Rectal smooth muscle tissue (tissue), 1 donor: ENCODE data around the gene PPIL1.
"Not testable (repeated sequence)": the region's sequence is repeated elsewhere in the genome, so short reads cannot be mapped to it uniquely, and the experiment has no call there.

Experiments used
- H3K27ac ChIP-seq: one replicate; pipeline ENCODE4 v1.7.0; 2013; ENCODE audit warnings: low read depth, low read length, inconsistent platforms
- H3K27me3 ChIP-seq: one replicate; pipeline ENCODE4 v1.7.0; 2013; ENCODE audit warnings: low read length; ENCODE audit not compliant: control insufficient read depth, insufficient read depth
- H3K36me3 ChIP-seq: one replicate; pipeline ENCODE4 v1.7.0; 2013; ENCODE audit warnings: low read length; ENCODE audit not compliant: control insufficient read depth, insufficient read depth
- H3K4me1 ChIP-seq: one replicate; pipeline ENCODE4 v1.7.0; 2013; ENCODE audit warnings: low read length; ENCODE audit not compliant: control insufficient read depth, insufficient read depth
- H3K4me3 ChIP-seq: one replicate; pipeline ENCODE4 v1.7.0; 2013; ENCODE audit warnings: low read length
- H3K9ac ChIP-seq: one replicate; pipeline ENCODE4 v1.7.0; 2013; ENCODE audit warnings: low read length

The PPIL1 gene

GRCh38 chr6:36823421-36824096 lies 51.0 kb downstream of the PPIL1 start:
- no peaks in the 10 kb centered on the region for H3K27me3 ChIP-seq
- H3K4me1 ChIP-seq = no peaks in the 10 kb centered on the region
- H3K27ac ChIP-seq = no peak overlapping the region
- H3K9ac ChIP-seq = no peak overlapping the region
- H3K4me3 ChIP-seq = no peak overlapping the region
- H3K36me3 ChIP-seq = no peaks in the 10 kb centered on the region

- H3K4me1 ChIP-seq = no peaks in the 10 kb centered on the region
- no peaks in the 10 kb centered on the region for H3K27me3 ChIP-seq
- H3K9ac ChIP-seq = no peak overlapping the region
- no peak overlapping the region for H3K27ac ChIP-seq
- no peak overlapping the region for H3K4me3 ChIP-seq
- no peaks in the 10 kb centered on the region for H3K36me3 ChIP-seq
These were observed 51.9 kb downstream of the PPIL1 start for GRCh38 chr6:36822506-36823269.

- no peaks in the 10 kb centered on the region for H3K27me3 ChIP-seq
- no peak overlapping the region for H3K27ac ChIP-seq
- no peaks in the 10 kb centered on the region for H3K4me1 ChIP-seq
- H3K9ac ChIP-seq = no peak overlapping the region
- no peaks in the 10 kb centered on the region for H3K36me3 ChIP-seq
- no peak overlapping the region for H3K4me3 ChIP-seq
These were observed 52.8 kb downstream of the PPIL1 start for GRCh38 chr6:36821581-36822335.

GRCh38 chr6:36820700-36821580 lies 53.7 kb downstream of the PPIL1 start:
- Histone ChIP-seq H3K4me1 (no peaks in the 10 kb centered on the region), H3K27ac (no peak overlapping the region), H3K4me3 (no peak overlapping the region), H3K9ac (no peak overlapping the region), H3K27me3 (no peaks in the 10 kb centered on the region), H3K36me3 (no peaks in the 10 kb centered on the region)

- H3K27me3 ChIP-seq = no peaks in the 10 kb centered on the region
- H3K4me1 ChIP-seq = no peaks in the 10 kb centered on the region
These were observed 55.8 kb downstream of the PPIL1 start for GRCh38 chr6:36818756-36819155.

GRCh38 chr6:36817847-36818246 lies 56.8 kb downstream of the PPIL1 start:
- Histone ChIP-seq H3K4me3 (no peak overlapping the region), H3K27me3 (no peaks in the 10 kb centered on the region), H3K36me3 (no peaks in the 10 kb centered on the region), H3K4me1 (no peaks in the 10 kb centered on the region), H3K27ac (no peak overlapping the region), H3K9ac (no peak overlapping the region)

More at GRCh38 chr6:36818756-36819155, 55.8 kb downstream of the PPIL1 start:
- H3K27ac ChIP-seq = no peak overlapping the region
- no peak overlapping the region for H3K4me3 ChIP-seq
- H3K9ac ChIP-seq = no peak overlapping the region
- H3K36me3 ChIP-seq = no peaks in the 10 kb centered on the region

GRCh38 chr6:36817176-36817817 lies 57.3 kb downstream of the PPIL1 start:
- H3K27ac ChIP-seq = no peak overlapping the region
- H3K36me3 ChIP-seq = no peaks in the 10 kb centered on the region
- H3K4me3 ChIP-seq = no peak overlapping the region
- no peaks in the 10 kb centered on the region for H3K27me3 ChIP-seq
- no peak overlapping the region for H3K9ac ChIP-seq
- no peaks in the 10 kb centered on the region for H3K4me1 ChIP-seq

- Histone ChIP-seq H3K9ac (no peak overlapping the region), H3K27ac (no peak overlapping the region), H3K4me3 (no peak overlapping the region), H3K36me3 (no peaks in the 10 kb centered on the region), H3K27me3 (no peaks in the 10 kb centered on the region), H3K4me1 (no peaks in the 10 kb centered on the region)
These were observed 58.5 kb downstream of the PPIL1 start for GRCh38 chr6:36815962-36816735.

- no peak overlapping the region for H3K4me3 ChIP-seq
- H3K27ac ChIP-seq = no peak overlapping the region
- no peak overlapping the region for H3K9ac ChIP-seq
- no peaks in the 10 kb centered on the region for H3K4me1 ChIP-seq
- H3K36me3 ChIP-seq = no peaks in the 10 kb centered on the region
- H3K27me3 ChIP-seq = no peaks in the 10 kb centered on the region
These were observed 60.4 kb downstream of the PPIL1 start for GRCh38 chr6:36814249-36814648.

GRCh38 chr6:36813526-36813925 lies 61.1 kb downstream of the PPIL1 start:
- Histone ChIP-seq H3K27ac (no peak overlapping the region), H3K9ac (no peak overlapping the region), H3K4me1 (no peaks in the 10 kb centered on the region), H3K36me3 (no peaks in the 10 kb centered on the region), H3K27me3 (no peaks in the 10 kb centered on the region), H3K4me3 (no peak overlapping the region)

GRCh38 chr6:36813047-36813446 lies 61.6 kb downstream of the PPIL1 start:
- not testable (repeated sequence) for H3K4me1 ChIP-seq, H3K4me3 ChIP-seq, H3K36me3 ChIP-seq, H3K27me3 ChIP-seq, H3K27ac ChIP-seq, H3K9ac ChIP-seq
